ENCODE measurements around the gene MRPL10. TPM values are rescaled to one million over a fixed set of nuclear protein-coding genes. Genes with fewer than 3 reads are reported as not detected.

MRPL10 gene
- total RNA-seq, 6 experiments from 2014 or later: 14.4 to 26.1 (median 16.3) TPM

DNA sequence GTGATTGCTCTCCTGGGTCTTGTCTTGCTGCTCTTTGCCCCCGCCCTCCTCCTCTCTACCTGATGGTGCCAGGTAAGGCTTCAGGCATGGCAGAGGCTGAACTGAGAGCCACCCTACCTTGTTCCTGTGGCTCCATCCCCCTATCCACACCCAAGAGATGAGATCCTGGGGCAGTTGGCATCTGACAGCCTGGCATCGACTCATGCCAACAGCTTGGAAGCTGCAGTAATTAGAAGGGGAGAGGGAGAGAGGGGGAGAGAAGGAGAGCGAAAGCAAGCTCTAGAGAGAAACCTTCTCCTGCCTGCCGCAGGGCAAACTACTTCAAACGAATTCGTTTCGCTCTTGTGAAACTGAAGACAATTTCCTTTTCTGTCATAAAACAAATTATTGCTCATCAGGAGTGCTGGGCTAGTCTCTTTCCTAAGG is 33.5 kb upstream of the MRPL10 start:
- H3K27ac ChIP-seq: no peak overlapping the region
- 57% methylated on average over 6 of the region's 7 CpGs for WGBS (ENCODE audit: insufficient coverage, low coverage, low lambda C conversion rate, missing lambda C conversion rate)
- H3K4me3 ChIP-seq: no peak overlapping the region
- H3K9me3 ChIP-seq: no peaks in the 10 kb centered on the region
- peak in 1 of 3 donors; percentile 27 for DNase-seq
- no peaks in the 10 kb centered on the region for H3K36me3 ChIP-seq
- no peaks in the 10 kb centered on the region for H3K27me3 ChIP-seq
- no peaks in the 10 kb centered on the region for H3K4me1 ChIP-seq
- no peak for ATAC-seq
- TF ChIP-seq, protein P1, sequence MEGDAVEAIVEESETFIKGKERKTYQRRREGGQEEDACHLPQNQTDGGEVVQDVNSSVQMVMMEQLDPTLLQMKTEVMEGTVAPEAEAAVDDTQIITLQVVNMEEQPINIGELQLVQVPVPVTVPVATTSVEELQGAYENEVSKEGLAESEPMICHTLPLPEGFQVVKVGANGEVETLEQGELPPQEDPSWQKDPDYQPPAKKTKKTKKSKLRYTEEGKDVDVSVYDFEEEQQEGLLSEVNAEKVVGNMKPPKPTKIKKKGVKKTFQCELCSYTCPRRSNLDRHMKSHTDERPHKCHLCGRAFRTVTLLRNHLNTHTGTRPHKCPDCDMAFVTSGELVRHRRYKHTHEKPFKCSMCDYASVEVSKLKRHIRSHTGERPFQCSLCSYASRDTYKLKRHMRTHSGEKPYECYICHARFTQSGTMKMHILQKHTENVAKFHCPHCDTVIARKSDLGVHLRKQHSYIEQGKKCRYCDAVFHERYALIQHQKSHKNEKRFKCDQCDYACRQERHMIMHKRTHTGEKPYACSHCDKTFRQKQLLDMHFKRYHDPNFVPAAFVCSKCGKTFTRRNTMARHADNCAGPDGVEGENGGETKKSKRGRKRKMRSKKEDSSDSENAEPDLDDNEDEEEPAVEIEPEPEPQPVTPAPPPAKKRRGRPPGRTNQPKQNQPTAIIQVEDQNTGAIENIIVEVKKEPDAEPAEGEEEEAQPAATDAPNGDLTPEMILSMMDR (IDR thresholded peaks at IDR 0.05): no peak
- TF ChIP-seq POLR2A (IDR thresholded peaks at IDR 0.05): no peak
- intact Hi-C loops (cut with DNase I): no loop called here

GRCh38 chr17:47862621-47863440 is 31.5 kb upstream of the MRPL10 start:
- Histone ChIP-seq H3K27ac (no peak overlapping the region), H3K36me3 (no peaks in the 10 kb centered on the region), H3K9me3 (no peaks in the 10 kb centered on the region), H3K27me3 (no peaks in the 10 kb centered on the region), H3K4me3 (no peak overlapping the region), H3K4me1 (no peaks in the 10 kb centered on the region)
- ATAC-seq (peak in 1 of 4 donors; percentile 35), DNase-seq (peak in 1 of 3 donors; percentile 32)
- WGBS (ENCODE audit: insufficient coverage, low coverage, low lambda C conversion rate, missing lambda C conversion rate): 62% methylated on average over 6 of the region's 7 CpGs
- intact Hi-C loops (cut with DNase I): no loop called here
- TF ChIP-seq, protein P1 (IDR thresholded peaks at IDR 0.05): no peak
- no peak for TF ChIP-seq POLR2A (IDR thresholded peaks at IDR 0.05)

- Histone ChIP-seq H3K4me3 (no peak overlapping the region), H3K27ac (no peak overlapping the region), H3K4me1 (no peaks in the 10 kb centered on the region), H3K27me3 (no peaks in the 10 kb centered on the region), H3K36me3 (no peaks in the 10 kb centered on the region), H3K9me3 (no peaks in the 10 kb centered on the region)
- TF ChIP-seq POLR2A (IDR thresholded peaks at IDR 0.05): no peak
- TF ChIP-seq, protein P1 (IDR thresholded peaks at IDR 0.05): no peak
- ATAC-seq (no peak), DNase-seq (peak in 1 of 3 donors; percentile 12)
- intact Hi-C loops (cut with DNase I): no loop called here
- WGBS (ENCODE audit: insufficient coverage, low coverage, low lambda C conversion rate, missing lambda C conversion rate): 68% methylated on average over 2 of the region's 5 CpGs
Measured at GRCh38 chr17:47860386-47860785, 29.0 kb upstream of the MRPL10 start.

DNA sequence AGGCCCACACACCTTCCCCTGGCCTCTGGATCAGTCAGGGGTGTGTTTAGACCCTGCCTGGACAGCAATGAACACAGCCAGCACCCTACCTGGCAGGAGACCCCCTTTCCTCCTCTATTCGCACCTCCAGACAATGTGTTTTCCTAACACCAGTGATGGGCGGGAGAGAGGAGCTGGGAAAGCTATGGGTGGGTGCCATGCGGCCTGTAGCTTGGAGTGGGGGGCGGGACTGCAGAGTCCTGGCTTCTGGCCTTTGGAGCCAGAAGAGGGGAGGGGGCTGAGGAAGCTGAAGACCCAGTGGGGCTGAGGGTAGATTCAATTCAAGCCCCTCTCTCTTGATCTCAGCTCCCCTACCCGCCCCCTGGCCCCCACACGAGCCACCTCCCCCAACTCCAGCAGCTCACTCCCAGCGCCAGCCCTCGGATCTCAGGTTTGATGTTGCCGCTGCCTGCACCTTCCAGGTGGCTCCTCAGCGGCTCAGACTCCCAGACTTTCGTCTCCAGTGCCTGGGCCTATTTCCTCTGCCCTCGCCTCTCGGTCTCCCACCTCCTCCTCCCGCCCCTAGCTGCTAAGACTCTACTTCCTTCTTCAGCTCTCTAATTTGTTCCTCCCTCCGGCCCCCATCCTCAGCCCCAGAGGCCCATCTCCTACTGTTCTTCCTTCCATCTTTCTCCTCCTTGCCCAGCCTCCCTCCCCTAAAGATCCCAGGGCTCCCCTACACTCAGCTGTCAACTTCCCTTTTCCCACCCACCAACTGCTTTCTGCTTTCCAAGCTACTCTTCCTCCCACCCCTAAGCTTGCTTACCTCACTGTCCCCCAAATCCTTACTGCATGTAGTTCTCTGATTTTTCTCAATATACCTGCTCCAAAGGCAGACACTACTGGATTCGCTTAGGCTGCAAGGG is 26.5 kb upstream of the MRPL10 start:
- H3K36me3 ChIP-seq: no peaks in the 10 kb centered on the region
- H3K9me3 ChIP-seq: no peaks in the 10 kb centered on the region
- WGBS (ENCODE audit: insufficient coverage, low coverage, low lambda C conversion rate, missing lambda C conversion rate): 78% methylated on average over 5 of the region's 16 CpGs
- TF ChIP-seq, protein P1 (IDR thresholded peaks at IDR 0.05): no peak
- no peak for TF ChIP-seq POLR2A (IDR thresholded peaks at IDR 0.05)
- DNase-seq (peak in 1 of 3 donors; percentile 23), ATAC-seq (no peak)
- no peak overlapping the region for H3K4me3 ChIP-seq
- H3K4me1 ChIP-seq: no peaks in the 10 kb centered on the region
- H3K27ac ChIP-seq: no peak overlapping the region
- intact Hi-C loops (cut with DNase I): no loop called here
- H3K27me3 ChIP-seq: peaks cover 0 to 5% of the 10 kb centered on the region in 2 donors

Data from right lobe of liver (tissue), 6 donors.